ENCODE results near the gene STYK1. TPM values are rescaled to one million over a fixed set of nuclear protein-coding genes. Genes with fewer than 3 reads are reported as not detected.

The STYK1 gene
- total RNA-seq (under 1 TPM; 0.10 to 0.19 TPM), polyA plus RNA-seq (under 1 TPM in 1 of 3 donors, not detected in 2; 0.47 TPM), total RNA-seq (0 to 0.71 (median 0.08) reads per million in 6 experiments)

- POLR2A ChIA-PET = interaction anchor here (0.6 to 0.9 kb wide), 3 partner anchors 110 to 466 kb away, joined by 3 to 5 read pairs (median 4); no protein-coding TSS in a partner anchor
- Mint-ChIP-seq H3K4me3 (peak within 1 kb of the TSS; percentile 71 to 91 (median 87)), H3K27me3 (peaks cover 7 to 24% (median 8%) of the 10 kb centered on the region in 5 donors), H3K36me3 (no peaks in the 10 kb centered on the region), H3K9me3 (peaks cover 0 to 3% (median 0%) of the 10 kb centered on the region in 9 donors), H3K27ac (peak within 1 kb of the TSS; percentile 81 to 95 (median 90)), H3K4me1 (peaks cover 19 to 51% (median 46%) of the 10 kb centered on the region in 4 donors)
- DNase-seq (peak; percentile 64 to 84 (median 80)), ATAC-seq (peak; percentile 82)
These were observed at the start of gene STYK1 for GRCh38 chr12:10673659-10674384. STYK1 (minus strand) TSS chr12:10674052; CDS start chr12:10634618, 39,434 bp downstream.

DNA sequence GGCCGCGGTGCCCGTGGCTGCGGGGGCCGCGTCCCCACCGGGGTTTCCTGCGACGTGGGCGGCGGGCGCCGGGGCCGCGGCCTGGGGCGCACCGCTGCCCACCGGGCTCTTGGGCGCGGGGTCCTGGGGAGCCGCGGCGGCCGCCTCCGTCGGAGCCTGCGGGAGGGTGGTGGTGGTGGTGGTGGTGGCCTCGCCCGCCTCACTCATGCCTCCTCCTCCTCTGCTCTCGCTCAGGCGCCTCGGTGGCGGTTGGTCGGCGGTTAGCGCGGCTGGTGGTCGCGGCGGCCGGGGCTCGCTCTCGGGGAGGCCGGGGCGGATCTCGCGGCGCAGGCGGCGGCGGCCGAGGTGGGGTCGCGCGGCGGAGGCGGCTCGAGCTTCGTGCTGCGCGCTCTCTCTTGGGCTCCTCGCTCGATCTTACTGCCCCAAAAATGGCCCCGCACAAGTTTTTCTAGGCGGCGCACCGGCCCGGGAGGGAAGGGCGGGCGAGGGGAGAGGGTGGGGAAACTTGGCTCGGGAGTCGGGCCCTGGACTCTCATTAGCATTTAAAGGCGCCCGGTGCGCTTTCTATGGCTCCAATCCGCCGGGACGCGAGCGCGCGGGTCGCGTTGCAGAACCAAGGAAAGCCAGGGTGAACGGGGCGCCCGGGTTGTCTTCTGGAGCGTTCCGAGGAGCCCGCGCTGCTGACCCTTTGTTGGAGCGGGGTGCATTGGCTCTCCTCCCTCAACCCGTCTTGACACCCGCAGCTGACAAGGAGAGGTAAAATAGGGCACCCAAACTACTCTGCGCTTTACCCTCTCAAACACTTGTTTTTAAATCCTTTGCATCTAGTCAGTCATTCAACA is 49.3 kb upstream of the STYK1 start, which contains the start of gene YBX3:
Gene YBX3 (minus strand): TSS at position 419 of the 842 bp plus-strand sequence. CDS start 212 bp downstream, at position 207.
- ATAC-seq (peak; percentile 25 to 54), DNase-seq (peak; percentile 17 to 79 (median 68))
- POLR2A ChIA-PET = interaction anchor here (1.0 to 1.2 kb wide), 4 partner anchors 170 to 511 kb away, joined by 3 read pairs; partner anchors contain the start of gene GABARAPL1
- H3K4me3 Mint-ChIP-seq = peak within 1 kb of the TSS; percentile 91 to 99 (median 94)
- H3K4me1 Mint-ChIP-seq = peaks cover 12 to 47% (median 37%) of the 10 kb centered on the region in 4 donors
- H3K27me3 Mint-ChIP-seq = peaks cover 0 to 19% (median 11%) of the 10 kb centered on the region in 5 donors
- peak within 1 kb of the TSS; percentile 88 to 100 (median 99) for H3K27ac Mint-ChIP-seq
- no peaks in the 10 kb centered on the region for H3K36me3 Mint-ChIP-seq
- H3K9me3 Mint-ChIP-seq = no peaks in the 10 kb centered on the region

- Mint-ChIP-seq H3K27me3 (peaks cover 0 to 19% (median 8%) of the 10 kb centered on the region in 5 donors), H3K36me3 (peaks cover 0 to 2% (median 0%) of the 10 kb centered on the region in 3 donors), H3K4me3 (peak overlapping the region; percentile 91 to 99 (median 94)), H3K27ac (peak overlapping the region; percentile 88 to 100 (median 99)), H3K9me3 (no peaks in the 10 kb centered on the region), H3K4me1 (peaks cover 13 to 51% (median 41%) of the 10 kb centered on the region in 4 donors)
- DNase-seq (peak in 9 of 10 donors; percentile 41 to 82 (median 55)), ATAC-seq (peak; percentile 35 to 54)
- POLR2A ChIA-PET = interaction anchor here (1.0 to 1.2 kb wide), 3 partner anchors 170 to 358 kb away, joined by 3 read pairs; no protein-coding TSS in a partner anchor
These were observed 48.7 kb upstream of the STYK1 start for GRCh38 chr12:10722502-10722904.

- no peaks in the 10 kb centered on the region for H3K9me3 Mint-ChIP-seq
- POLR2A ChIA-PET = interaction anchor here (1.0 kb wide), 1 partner anchor 357 kb away, joined by 3 read pairs; no protein-coding TSS in a partner anchor
- DNase-seq = peak; percentile 41 to 94 (median 86)
- peaks cover 16 to 53% (median 45%) of the 10 kb centered on the region in 4 donors for H3K4me1 Mint-ChIP-seq
- ATAC-seq = peak; percentile 65 to 77
- H3K27me3 Mint-ChIP-seq = peaks cover 0 to 18% (median 6%) of the 10 kb centered on the region in 5 donors
- peak overlapping the region; percentile 88 to 100 (median 99) for H3K27ac Mint-ChIP-seq
- H3K4me3 Mint-ChIP-seq = peak overlapping the region; percentile 91 to 99 (median 94)
- H3K36me3 Mint-ChIP-seq = peaks cover 0 to 4% (median 0%) of the 10 kb centered on the region in 3 donors
These were observed 48.0 kb upstream of the STYK1 start for GRCh38 chr12:10721651-10722501.

- H3K9me3 Mint-ChIP-seq = no peaks in the 10 kb centered on the region
- peaks cover 0 to 16% (median 5%) of the 10 kb centered on the region in 5 donors for H3K27me3 Mint-ChIP-seq
- peak overlapping the region; percentile 91 to 99 (median 94) for H3K4me3 Mint-ChIP-seq
- POLR2A ChIA-PET = no interaction called here
- peak overlapping the region; percentile 88 to 100 (median 99) for H3K27ac Mint-ChIP-seq
- DNase-seq (no peak), ATAC-seq (no peak)
- peaks cover 21 to 61% (median 51%) of the 10 kb centered on the region in 4 donors for H3K4me1 Mint-ChIP-seq
- H3K36me3 Mint-ChIP-seq = peaks cover 0 to 9% (median 0%) of the 10 kb centered on the region in 3 donors
These were observed 47.3 kb upstream of the STYK1 start for GRCh38 chr12:10720974-10721650.

DNA sequence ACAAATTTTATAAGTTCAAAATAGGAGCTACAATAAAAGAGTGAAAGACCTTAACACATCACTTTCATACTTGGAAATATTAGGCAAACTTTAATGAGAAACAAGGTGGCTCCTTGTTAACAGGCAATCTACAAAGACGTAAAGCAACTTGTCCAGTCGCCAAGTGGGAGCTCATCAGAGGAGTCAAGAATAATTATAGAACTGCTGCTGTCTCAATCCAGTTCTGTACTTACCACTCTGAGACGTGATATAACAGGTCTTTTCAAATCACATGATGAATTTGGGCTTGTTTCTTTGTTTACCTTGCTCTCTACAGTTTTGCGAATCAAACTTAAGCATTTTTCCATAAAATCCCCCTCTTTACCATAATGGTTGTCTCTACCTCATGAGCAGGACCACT is 45.6 kb upstream of the STYK1 start:
- no peak for ATAC-seq
- Mint-ChIP-seq H3K4me1 (peaks cover 26 to 70% (median 60%) of the 10 kb centered on the region in 4 donors), H3K36me3 (peaks cover 0 to 14% (median 0%) of the 10 kb centered on the region in 3 donors), H3K27ac (peak overlapping the region in 6 of 10 donors; percentile 0 to 74 (median 34)), H3K9me3 (no peaks in the 10 kb centered on the region), H3K4me3 (peak overlapping the region in 1 of 10 donors; percentile 15), H3K27me3 (peaks cover 0 to 11% (median 0%) of the 10 kb centered on the region in 5 donors)
- DNase-seq = no peak
- POLR2A ChIA-PET = no interaction called here

DNA sequence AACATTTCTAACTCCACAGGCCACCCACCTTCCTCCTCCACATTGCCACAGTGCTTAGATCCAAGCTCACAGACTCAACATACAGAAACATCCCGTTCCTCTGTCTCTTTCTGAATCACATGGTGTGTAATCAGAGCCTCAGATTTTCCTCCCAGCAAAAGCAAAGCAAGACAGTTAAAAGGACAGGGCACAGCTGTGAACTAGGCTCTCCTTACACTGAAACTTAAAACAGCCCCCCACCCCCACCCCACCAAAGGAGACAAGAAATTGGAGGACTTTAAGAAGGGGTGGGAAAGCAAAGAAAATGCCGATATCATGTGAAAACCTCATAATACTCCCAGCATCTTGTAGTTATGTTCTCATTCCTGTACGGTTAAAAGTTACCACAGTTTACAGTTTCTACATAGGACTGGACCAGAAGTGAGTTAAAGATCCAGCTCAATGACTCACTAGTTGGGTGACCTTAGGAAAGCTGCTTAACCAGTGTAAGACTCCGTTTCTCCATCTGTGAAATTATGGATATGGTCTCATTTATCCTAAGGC is 44.5 kb upstream of the STYK1 start:
- H3K4me1 Mint-ChIP-seq = peaks cover 24 to 70% (median 51%) of the 10 kb centered on the region in 4 donors
- H3K27me3 Mint-ChIP-seq = peaks cover 0 to 4% (median 0%) of the 10 kb centered on the region in 5 donors
- ATAC-seq (no peak), DNase-seq (no peak)
- POLR2A ChIA-PET = interaction anchor here (0.7 kb wide), 1 partner anchor 23 kb away, joined by 5 read pairs; no protein-coding TSS in a partner anchor
- H3K27ac Mint-ChIP-seq = peak overlapping the region in 4 of 10 donors; percentile 1 to 78 (median 50)
- peaks cover 0 to 23% (median 6%) of the 10 kb centered on the region in 3 donors for H3K36me3 Mint-ChIP-seq
- no peaks in the 10 kb centered on the region for H3K9me3 Mint-ChIP-seq
- no peak overlapping the region for H3K4me3 Mint-ChIP-seq

GRCh38 chr12:10717410-10717809 is 43.6 kb upstream of the STYK1 start:
- Mint-ChIP-seq H3K9me3 (no peaks in the 10 kb centered on the region), H3K4me1 (peaks cover 24 to 68% (median 50%) of the 10 kb centered on the region in 4 donors), H3K27me3 (peaks cover 0 to 4% (median 0%) of the 10 kb centered on the region in 5 donors), H3K36me3 (peaks cover 0 to 32% (median 12%) of the 10 kb centered on the region in 3 donors), H3K27ac (peak overlapping the region in 1 of 10 donors; percentile 59), H3K4me3 (no peak overlapping the region)
- DNase-seq (no peak), ATAC-seq (no peak)
- POLR2A ChIA-PET = no interaction called here

GRCh38 chr12:10716704-10717315 is 43.0 kb upstream of the STYK1 start:
- peak overlapping the region in 1 of 10 donors; percentile 61 for H3K4me3 Mint-ChIP-seq
- H3K27ac Mint-ChIP-seq = peak overlapping the region in 2 of 10 donors; percentile 9 to 59
- ATAC-seq = no peak
- no peaks in the 10 kb centered on the region for H3K9me3 Mint-ChIP-seq
- POLR2A ChIA-PET = no interaction called here
- H3K36me3 Mint-ChIP-seq = peaks cover 0 to 38% (median 17%) of the 10 kb centered on the region in 3 donors
- peaks cover 0 to 3% (median 0%) of the 10 kb centered on the region in 5 donors for H3K27me3 Mint-ChIP-seq
- peaks cover 20 to 62% (median 47%) of the 10 kb centered on the region in 4 donors for H3K4me1 Mint-ChIP-seq
- DNase-seq = no peak

DNA sequence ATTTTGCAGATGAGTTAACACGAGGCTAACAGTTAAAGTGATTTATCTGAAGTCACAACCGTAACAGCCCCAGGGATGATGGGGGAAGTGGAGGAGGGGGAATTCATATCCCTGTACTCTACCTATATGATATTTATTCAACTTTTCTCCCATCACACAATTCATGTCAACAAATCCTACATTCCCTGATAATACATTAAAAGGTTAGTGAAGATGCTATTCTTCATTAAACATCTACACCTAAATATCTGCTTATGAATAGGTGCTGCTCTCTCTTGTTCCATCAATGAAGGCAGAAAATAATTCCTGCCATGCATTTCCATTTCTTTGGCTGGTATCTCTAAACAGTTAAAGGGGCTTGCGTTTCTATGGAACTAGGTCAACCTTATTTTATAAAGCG is 42.4 kb upstream of the STYK1 start:
- POLR2A ChIA-PET = no interaction called here
- ATAC-seq = no peak
- Mint-ChIP-seq H3K9me3 (no peaks in the 10 kb centered on the region), H3K4me1 (peaks cover 20 to 56% (median 42%) of the 10 kb centered on the region in 4 donors), H3K36me3 (peaks cover 0 to 44% (median 22%) of the 10 kb centered on the region in 3 donors), H3K27me3 (peaks cover 0 to 2% (median 0%) of the 10 kb centered on the region in 5 donors), H3K27ac (no peak overlapping the region), H3K4me3 (peak overlapping the region in 1 of 10 donors; percentile 61)
- no peak for DNase-seq

All from naive thymus-derived CD8-positive, alpha-beta T cell (primary cell).